HG03097 (cell line): ENCODE measurements around the gene VIPR2.
"Not testable (repeated sequence)": the region's sequence is repeated elsewhere in the genome, so short reads cannot be mapped to it uniquely, and the experiment has no call there.

Experiments
- ATAC-seq: cut with Tn5 transposase; IDR thresholded peaks from one replicate; pipeline ENCODE4 v1.9.1; 2021; ENCODE audit not compliant: unreplicated experiment, low FRiP score

The VIPR2 gene

DNA sequence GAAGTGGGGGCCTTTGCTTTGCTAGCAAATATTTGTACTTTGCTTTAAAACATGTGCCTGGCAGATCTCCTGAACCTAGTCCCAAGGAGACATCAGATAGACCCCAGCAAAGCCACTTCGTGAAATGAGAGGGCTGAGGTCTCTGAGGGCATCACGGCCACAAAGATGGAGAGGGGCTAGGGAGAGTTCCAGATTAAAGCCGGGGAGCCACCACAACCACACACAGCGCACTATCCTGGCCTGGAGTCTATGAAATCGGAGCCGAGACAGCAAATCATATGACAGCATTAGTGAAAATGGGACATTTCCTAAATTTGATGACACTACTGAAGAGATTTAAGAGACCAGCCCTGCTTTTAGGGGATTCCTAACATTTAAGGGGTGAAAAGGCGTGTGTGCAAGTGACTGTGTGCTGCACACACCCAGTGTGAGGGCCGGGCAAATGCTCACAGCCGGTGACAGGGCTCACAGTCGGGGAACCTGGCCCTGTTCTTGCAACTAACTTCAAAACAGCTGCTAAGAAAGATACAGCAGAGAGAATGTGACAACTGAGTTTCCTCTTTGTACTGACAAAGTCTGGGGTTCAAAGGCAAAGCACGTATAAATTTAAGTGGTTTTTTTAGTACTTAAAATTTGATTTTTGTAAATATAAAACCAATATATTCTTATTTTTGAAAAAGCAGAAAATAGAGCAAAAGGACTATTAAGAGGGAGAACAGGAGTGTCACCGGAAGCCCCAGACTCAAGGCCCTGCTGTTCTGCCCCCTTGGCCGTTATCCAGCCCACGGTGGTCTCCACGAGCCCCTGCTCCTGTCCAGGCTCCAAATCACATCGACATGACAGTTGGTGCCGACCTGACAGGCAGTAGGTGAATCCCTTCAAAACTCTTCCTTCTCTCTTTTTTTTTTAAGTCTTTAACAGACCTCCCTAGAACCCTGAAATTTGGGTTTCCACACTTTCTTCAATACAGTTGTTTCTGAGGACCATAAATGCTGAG lies 49.5 kb downstream of the VIPR2 start:
- no peak for ATAC-seq

DNA sequence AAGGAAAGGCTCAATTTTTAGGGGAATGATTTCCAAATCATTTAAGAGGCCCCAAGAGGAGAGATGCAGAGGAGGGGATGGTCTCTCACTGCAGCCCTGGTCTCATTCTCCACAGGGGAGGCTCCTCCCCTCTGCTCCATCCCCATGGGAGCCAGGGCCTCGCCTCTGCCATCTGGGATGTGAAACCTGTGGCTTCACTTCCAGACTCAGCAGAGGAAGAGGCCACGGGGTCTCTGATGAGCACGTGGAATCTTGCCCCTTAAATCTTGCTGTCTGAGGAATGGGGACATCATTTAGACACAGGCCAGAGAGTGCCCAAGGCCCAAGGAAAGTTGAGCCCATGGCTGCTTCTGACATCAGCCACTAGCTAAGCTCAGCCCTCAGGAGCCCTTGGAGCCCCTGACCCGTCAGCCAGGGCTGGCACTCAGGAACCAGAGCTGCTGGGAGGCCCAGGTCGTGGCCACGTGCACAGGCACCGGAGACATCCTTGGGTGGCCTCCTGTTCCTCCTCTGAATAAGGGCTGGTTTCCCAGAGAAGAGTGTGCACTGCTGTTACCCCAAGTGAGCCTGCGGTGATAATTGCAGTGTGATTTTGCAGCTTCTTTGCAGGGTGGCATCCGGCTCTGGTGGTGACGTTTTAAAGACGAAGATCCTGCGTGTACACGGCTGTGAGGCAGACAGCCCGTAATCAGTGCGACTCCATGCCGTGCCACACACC lies 50.5 kb downstream of the VIPR2 start:
- no peak for ATAC-seq

GRCh38 chr7:159093351-159093971 lies 51.2 kb downstream of the VIPR2 start:
- ATAC-seq, result no peak

DNA sequence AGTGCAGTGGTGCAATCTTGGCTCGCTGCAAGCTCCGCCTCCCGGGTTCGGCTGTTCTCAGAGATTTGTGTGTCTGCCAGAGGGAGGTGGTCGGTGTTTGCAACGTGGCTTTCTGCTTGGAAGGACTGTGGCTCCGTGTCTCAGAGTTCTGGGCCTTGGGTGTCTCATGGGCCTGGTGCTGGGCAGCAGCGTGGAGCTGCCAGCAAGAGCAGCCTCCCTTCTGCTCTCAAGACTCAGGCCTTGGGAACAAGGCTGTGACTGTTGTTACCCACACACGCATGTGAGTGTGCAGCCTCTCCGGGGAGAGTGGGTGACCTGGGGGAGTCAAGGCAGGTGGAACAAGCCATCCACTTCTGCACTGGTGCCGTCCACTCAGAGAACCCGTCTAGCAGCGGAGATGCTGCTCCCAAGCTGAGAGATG lies 52.0 kb downstream of the VIPR2 start:
- no peak for ATAC-seq

DNA sequence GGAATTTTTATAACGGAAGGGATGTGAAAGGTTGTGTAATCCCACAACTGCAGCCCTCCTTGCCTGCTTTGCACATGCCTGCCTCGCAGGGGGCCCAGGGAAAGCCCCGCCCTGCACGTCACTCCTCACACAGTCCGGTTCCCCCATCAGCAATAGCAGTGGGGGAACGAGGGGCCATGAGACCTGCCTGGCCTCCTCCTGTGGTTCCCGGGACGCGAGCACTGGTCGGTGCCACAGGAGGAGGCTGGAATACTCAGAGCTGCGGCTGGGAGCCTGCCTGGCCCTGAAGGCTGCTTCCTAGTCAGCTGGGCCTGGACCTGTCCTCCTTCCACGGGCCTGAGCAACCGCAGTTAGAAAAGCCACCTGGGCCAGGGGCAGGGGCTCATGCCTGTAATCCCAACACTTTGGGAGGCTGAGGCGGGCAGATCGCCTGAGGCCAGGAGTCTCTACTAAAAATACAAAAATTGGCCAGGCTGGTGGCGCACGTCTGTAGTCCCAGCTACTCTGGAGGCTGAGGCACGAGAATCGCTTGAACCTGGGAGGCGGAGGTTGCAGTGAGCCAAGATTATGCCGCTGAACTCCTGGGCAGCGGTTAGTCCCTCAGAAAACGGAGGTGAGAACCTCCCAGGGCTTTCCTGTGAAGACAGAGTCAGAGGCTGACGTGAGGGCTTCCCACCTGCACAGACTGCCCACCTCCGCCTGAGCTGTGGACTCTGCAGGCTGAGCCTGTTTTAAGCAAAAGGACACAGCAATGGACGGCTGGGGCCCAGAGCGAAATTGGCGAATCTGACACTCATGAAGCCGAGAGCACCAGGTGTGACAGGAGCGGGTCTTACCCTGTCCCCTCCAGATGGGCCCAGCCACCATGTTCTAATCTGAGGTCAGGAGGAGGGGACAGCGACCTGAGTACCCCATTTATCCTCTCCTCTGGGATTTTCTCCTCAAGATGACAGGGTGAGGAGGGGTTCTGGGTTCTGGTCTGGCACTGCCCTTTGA lies 52.9 kb downstream of the VIPR2 start:
- no peak for ATAC-seq

GRCh38 chr7:159091041-159091440 lies 53.6 kb downstream of the VIPR2 start:
- no peak for ATAC-seq

DNA sequence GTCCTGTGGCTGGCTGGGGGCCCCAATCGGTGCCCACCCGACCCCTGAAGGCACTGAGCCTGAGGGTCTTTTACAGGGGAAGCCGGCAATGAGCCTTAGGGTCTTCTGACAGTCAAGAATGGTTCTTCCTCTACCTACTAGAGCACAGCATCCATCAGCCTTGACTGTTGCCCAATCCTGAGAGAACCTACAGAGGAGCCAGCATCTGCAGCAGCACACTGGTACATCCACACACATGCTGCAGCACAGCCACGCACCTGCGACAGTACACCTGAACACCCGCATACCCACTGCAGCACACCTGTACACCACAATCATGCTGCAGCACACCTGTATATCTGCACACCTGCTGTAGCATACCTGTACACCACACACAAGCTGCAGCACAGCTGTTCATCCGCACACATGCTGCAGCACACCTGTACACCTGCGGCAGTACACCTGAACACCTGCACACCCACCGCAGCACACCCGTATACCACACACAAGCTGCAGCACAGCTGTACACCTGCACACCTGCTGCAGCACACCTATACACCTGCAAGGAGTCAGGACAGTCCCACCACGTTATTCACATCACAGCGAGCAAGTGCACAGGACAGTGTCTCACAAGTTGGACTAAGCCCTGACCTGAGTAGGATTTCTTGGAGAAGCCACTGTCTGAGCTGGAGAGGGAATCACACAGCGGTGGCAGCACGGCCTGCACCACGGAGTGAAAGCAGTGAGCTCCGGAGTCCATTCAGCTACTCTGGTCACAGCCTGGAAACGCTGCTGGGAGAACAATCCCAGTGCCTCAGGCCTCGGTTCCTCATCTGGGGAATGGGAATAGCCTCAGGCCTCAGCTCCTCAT lies 56.4 kb downstream of the VIPR2 start:
- no peak for ATAC-seq

- no peak for ATAC-seq
Measured at GRCh38 chr7:159086301-159086925, 58.3 kb downstream of the VIPR2 start.

DNA sequence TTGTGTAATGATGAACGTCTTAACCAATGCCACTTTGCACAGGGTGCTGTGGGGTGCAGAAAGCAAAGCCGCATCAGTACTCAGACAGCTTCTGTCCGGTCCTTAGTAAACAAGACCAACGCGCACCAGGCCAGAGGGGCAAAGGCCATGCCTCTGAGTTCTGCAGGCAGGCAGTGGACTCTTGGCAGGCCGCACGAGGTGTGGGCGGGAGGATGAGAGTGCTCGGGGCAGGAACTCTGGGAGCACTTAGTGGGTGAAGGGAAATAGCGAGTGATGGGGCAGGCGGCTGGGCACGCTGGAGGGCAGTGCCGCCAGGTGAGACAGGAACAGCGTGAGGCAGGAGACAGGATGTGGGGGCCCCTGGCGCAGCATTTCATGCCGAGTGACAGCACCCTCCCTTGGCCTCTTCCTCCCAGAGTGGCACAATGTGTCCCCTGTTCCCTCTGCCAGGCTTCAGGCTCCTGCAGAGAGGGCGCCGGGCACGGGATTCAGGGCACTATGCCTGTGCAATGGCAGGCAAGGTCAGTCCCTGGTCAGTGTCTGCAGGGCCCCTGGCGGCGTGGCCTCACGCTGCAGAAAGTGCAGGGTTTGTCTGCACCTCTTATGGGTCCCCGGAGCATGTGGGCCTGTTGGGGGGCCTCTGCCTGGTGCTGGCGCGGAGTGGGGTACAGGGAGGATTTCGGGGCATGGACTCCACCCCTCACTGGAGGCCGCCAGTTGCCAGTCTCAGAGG lies 60.4 kb downstream of the VIPR2 start:
- ATAC-seq, result no peak

DNA sequence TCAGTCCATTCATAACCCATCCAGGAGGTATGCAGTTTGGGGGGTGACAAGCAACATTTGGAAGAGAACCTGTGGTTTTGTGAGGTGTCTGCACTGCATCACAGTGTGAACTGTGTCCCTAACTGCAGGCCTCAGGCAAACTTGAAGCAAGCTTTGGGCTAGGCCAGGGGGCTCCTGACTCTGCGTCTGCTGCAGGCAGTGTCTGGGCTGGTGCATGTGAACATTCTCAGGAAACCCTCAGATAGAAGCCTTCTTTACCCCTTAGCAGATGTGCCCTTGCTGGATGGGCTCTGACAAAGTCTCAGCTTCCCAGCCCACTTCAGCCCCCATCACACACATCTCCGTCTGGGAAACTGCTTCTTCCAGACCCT lies 61.0 kb downstream of the VIPR2 start:
- no peak for ATAC-seq

GRCh38 chr7:159083001-159083697 lies 61.5 kb downstream of the VIPR2 start:
- ATAC-seq, result no peak

DNA sequence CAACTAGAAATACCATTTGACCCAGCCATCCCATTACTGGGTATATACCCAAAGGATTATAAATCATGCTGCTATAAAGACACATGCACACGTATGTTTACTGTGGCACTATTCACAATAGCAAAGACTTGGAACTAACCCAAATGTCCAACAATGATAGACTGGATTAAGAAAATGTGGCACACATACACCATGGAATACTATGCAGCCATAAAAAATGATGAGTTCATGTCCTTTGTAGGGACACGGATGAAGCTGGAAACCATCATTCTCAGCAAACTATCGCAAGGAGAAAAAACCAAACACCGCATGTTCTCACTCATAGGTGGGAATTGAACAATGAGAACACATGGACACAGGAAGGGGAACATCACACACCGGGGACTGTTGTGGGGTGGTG lies 62.6 kb downstream of the VIPR2 start:
- ATAC-seq, result not testable (repeated sequence)

- no peak for ATAC-seq
Measured at GRCh38 chr7:159078911-159079270, 65.8 kb downstream of the VIPR2 start.

- ATAC-seq, result no peak
Measured at GRCh38 chr7:159078193-159078910, 66.3 kb downstream of the VIPR2 start.

GRCh38 chr7:159076333-159076732 lies 68.3 kb downstream of the VIPR2 start:
- no peak for ATAC-seq

- ATAC-seq, result no peak
Measured at GRCh38 chr7:159075563-159076238, 69.0 kb downstream of the VIPR2 start.
